HG02759 (cell line): ENCODE results near the gene HOXC9.

Source experiments
- ATAC-seq: cut with Tn5 transposase; IDR thresholded peaks from one replicate; pipeline ENCODE4 v1.9.1; 2021; ENCODE audit warnings: mild to moderate bottlenecking, moderate library complexity; ENCODE audit not compliant: unreplicated experiment

HOXC9 gene

GRCh38 chr12:53986686-53987483 lies 13.1 kb upstream of the HOXC9 start:
- ATAC-seq, result no peak

GRCh38 chr12:53987787-53988230 lies 12.2 kb upstream of the HOXC9 start:
- no peak for ATAC-seq

- no peak for ATAC-seq
These were observed 11.3 kb upstream of the HOXC9 start for GRCh38 chr12:53988541-53989226.

- ATAC-seq, result no peak
These were observed 10.5 kb upstream of the HOXC9 start for GRCh38 chr12:53989227-53990113.

GRCh38 chr12:53990311-53991076 lies 9.5 kb upstream of the HOXC9 start:
- no peak for ATAC-seq

- ATAC-seq, result no peak
These were observed 8.9 kb upstream of the HOXC9 start for GRCh38 chr12:53991077-53991460.

GRCh38 chr12:53992377-53992889 lies 7.5 kb upstream of the HOXC9 start:
- no peak for ATAC-seq

- ATAC-seq, result no peak
These were observed 6.6 kb upstream of the HOXC9 start for GRCh38 chr12:53993162-53994008.

GRCh38 chr12:53994009-53994263 lies 6.0 kb upstream of the HOXC9 start:
- ATAC-seq, result no peak

- no peak for ATAC-seq
These were observed 5.5 kb upstream of the HOXC9 start for GRCh38 chr12:53994264-53995001.

- ATAC-seq, result no peak
These were observed 5.0 kb upstream of the HOXC9 start for GRCh38 chr12:53995002-53995377.

GRCh38 chr12:53995378-53996239 lies 4.4 kb upstream of the HOXC9 start:
- ATAC-seq, result no peak

- no peak for ATAC-seq
These were observed 3.4 kb upstream of the HOXC9 start for GRCh38 chr12:53996240-53997203.

- ATAC-seq, result no peak
These were observed 2.5 kb upstream of the HOXC9 start for GRCh38 chr12:53997204-53998109.

- no peak for ATAC-seq
These were observed 1.7 kb upstream of the HOXC9 start for GRCh38 chr12:53998110-53998899.
